HL-60 (cell line): Measurements from ENCODE around the gene STRN3.
"Not testable (repeated sequence)": the region's sequence is repeated elsewhere in the genome, so short reads cannot be mapped to it uniquely, and the experiment has no call there.

ENCODE experiments used
- DNase-seq, 2 experiments: peaks; one replicate each; pipeline ENCODE4 v3.0.0-alpha.2; 2010 to 2020; ENCODE audit warnings: low read depth in 1 of 2, low spot score in 1 of 2
- H3K27ac ChIP-seq: fragments of 250-450 bp; sonication (Bioruptor Pico); replicated peaks from 2 replicates; pipeline ENCODE4 v1.5.1; 2020; ENCODE audit warnings: mild to moderate bottlenecking, moderate library complexity
- H3K27me3 ChIP-seq: fragments of 250-450 bp; sonication (Bioruptor Pico); 2 replicates; pipeline ENCODE4 v1.5.1; 2021; ENCODE audit warnings: mild to moderate bottlenecking, moderate library complexity; ENCODE audit not compliant: insufficient read depth, poor library complexity, severe bottlenecking
- H3K4me3 ChIP-seq: replicated peaks from 2 replicates; pipeline ENCODE4 v1.5.1; 2011; ENCODE audit warnings: mild to moderate bottlenecking, control low read depth, low read length; ENCODE audit not compliant: insufficient read depth
- GABPA ChIP-seq: IDR thresholded peaks from 2 replicates; pipeline ENCODE4 v1.6.1; 2012; ENCODE audit warnings: low read depth
- POLR2AphosphoS5 ChIP-seq: IDR thresholded peaks from 2 replicates; pipeline ENCODE4 v1.6.1; 2012; ENCODE audit warnings: low read depth
- REST ChIP-seq: IDR thresholded peaks from 2 replicates; pipeline ENCODE4 v1.6.1; 2012; ENCODE audit warnings: low read depth; ENCODE audit not compliant: insufficient replicate concordance
- SPI1 ChIP-seq: IDR thresholded peaks from 2 replicates; pipeline ENCODE4 v1.6.1; 2012; ENCODE audit warnings: low read depth, mild to moderate bottlenecking, borderline replicate concordance
- TF ChIP-seq, protein P1 (sequence below): IDR thresholded peaks from one replicate; pipeline ENCODE4 v1.5.1; 2011; ENCODE audit warnings: low read length, control low read depth, inconsistent platforms; ENCODE audit not compliant: insufficient read depth

The STRN3 gene

GRCh38 chr14:30938617-30939016 is 87.6 kb downstream of the STRN3 start:
- TF ChIP-seq GABPA (no peak), REST (no peak), POLR2AphosphoS5 (no peak)
- TF ChIP-seq, protein P1, sequence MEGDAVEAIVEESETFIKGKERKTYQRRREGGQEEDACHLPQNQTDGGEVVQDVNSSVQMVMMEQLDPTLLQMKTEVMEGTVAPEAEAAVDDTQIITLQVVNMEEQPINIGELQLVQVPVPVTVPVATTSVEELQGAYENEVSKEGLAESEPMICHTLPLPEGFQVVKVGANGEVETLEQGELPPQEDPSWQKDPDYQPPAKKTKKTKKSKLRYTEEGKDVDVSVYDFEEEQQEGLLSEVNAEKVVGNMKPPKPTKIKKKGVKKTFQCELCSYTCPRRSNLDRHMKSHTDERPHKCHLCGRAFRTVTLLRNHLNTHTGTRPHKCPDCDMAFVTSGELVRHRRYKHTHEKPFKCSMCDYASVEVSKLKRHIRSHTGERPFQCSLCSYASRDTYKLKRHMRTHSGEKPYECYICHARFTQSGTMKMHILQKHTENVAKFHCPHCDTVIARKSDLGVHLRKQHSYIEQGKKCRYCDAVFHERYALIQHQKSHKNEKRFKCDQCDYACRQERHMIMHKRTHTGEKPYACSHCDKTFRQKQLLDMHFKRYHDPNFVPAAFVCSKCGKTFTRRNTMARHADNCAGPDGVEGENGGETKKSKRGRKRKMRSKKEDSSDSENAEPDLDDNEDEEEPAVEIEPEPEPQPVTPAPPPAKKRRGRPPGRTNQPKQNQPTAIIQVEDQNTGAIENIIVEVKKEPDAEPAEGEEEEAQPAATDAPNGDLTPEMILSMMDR, result no peak
- H3K27ac ChIP-seq, result no peak overlapping the region
- H3K4me3 ChIP-seq, result no peak overlapping the region
- DNase-seq, result no peak
- H3K27me3 ChIP-seq, result no peaks in the 10 kb centered on the region

DNA sequence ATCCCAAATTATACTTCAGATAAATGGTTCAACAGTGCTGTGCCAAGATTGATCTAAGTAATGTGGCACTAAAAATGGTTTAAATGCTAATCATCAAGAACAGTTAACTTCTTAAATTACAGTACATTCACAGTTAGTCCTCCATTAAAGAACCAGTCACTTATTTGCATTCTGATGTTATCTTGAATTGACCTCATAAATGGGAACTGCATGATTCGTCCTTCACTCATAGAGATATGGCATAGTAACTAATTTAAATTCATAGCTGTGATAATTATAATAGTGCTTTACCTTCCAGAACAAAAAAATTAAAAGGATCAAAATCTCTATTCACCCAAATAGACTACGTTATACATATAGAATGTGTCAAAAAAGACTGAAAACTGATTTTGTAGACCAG is 90.7 kb downstream of the STRN3 start:
- DNase-seq, result no peak
- Histone ChIP-seq H3K4me3 (no peak overlapping the region), H3K27ac (no peak overlapping the region), H3K27me3 (no peaks in the 10 kb centered on the region)
- TF ChIP-seq POLR2AphosphoS5 (no peak), REST (no peak), SPI1 (no peak), GABPA (no peak)
- TF ChIP-seq, protein P1, result no peak

DNA sequence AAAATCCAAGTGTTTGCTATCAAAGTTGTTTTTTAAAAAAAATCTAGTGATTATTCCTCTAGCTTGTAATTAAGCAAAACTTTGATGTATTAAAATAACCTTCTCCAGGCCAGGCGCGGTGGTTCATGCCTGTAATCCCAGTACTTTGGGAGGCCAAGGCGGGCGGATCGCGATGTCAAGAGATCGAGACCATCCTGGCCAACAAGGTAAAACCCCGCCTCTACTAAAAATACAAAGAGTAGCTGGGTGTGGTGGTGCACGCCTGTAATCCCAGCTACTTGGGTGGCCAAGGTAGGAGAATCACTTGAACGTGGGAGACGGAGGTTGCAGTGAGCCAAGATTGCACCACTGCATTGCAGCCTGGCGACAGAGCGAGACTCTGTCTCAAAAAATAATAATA is 92.2 kb downstream of the STRN3 start:
- not testable (repeated sequence) for H3K27me3 ChIP-seq, H3K4me3 ChIP-seq, H3K27ac ChIP-seq, DNase-seq

GRCh38 chr14:30928462-30928861 is 97.7 kb downstream of the STRN3 start:
- DNase-seq, result peak in 1 of 2 experiments; percentile 2
- no peaks in the 10 kb centered on the region for H3K27me3 ChIP-seq
- no peak overlapping the region for H3K27ac ChIP-seq
- no peak overlapping the region for H3K4me3 ChIP-seq
- TF ChIP-seq POLR2AphosphoS5 (no peak), REST (no peak), GABPA (no peak), SPI1 (no peak)
- TF ChIP-seq, protein P1, result no peak
